Measurements from ENCODE around the gene EMCN.
"Not testable (repeated sequence)": the region's sequence is repeated elsewhere in the genome, so short reads cannot be mapped to it uniquely, and the experiment has no call there.

Gene EMCN

DNA sequence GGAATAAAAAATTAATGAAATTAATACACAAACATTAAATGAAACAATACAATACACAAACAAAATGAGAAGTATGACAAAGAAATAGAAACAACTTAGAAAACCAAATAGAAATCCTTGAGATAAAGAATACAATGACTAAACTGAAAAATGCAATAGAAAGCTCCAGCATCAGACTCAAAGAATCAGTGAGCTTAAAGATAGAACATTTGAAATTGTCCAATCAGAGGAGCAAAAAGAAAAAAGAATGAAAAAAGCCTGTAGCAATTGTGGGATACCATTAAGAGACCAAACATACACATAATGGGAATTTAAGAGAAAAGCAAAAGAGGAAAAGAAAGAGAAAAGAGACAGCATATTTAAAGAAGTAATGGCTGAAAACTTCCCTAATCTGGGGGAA, 25.7 kb downstream of the EMCN start:
- no peak for DNase-seq (ENCODE audit: low spot score)

- DNase-seq (ENCODE audit: low spot score): no peak
Measured at GRCh38 chr4:100489305-100489704, 28.5 kb downstream of the EMCN start.

- no peak for DNase-seq (ENCODE audit: low spot score)
Measured at GRCh38 chr4:100486496-100486895, 31.3 kb downstream of the EMCN start.

GRCh38 chr4:100483796-100484195, 34.0 kb downstream of the EMCN start:
- no peak for DNase-seq (ENCODE audit: low spot score)

- no peak for DNase-seq (ENCODE audit: low spot score)
Measured at GRCh38 chr4:100479971-100480370, 37.9 kb downstream of the EMCN start.

DNA sequence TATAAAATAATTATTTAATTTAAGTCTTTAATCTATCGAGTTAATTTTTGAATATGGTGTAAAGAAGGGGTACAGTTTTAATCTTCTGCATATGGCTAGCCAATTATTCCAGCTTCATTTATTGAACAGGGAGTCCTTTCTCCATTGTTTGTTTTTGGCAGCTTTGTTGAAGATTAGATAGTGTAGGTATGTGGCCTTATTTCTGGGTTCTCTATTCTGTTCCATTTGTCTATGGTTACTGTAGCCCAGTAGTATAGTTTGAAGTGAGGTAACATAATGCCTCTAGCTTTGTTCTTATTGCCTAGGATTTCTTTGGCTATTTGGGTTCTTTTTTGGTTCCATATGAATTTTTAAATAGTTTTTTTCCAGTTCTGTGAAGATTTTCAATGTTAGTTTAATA, 48.3 kb downstream of the EMCN start:
- DNase-seq (ENCODE audit: low spot score): no peak

DNA sequence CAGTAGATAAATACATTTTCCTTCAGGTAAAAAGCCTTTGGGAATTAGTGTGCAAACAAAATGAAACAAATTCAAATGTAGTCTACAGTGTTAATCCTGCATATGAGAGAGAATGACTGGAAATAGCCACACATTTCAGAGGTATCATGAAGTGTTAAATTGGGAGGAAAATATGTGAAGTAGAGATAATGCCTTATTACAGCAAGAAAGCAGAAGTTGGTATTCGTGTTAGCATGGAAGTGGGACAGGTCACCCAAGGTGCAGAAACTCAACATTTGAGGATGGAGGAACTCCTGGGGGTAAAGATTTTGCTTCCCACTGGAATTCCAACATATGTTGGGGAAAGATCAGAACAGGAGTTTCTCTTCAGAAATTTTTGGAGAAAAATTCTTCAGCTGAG, 51.3 kb downstream of the EMCN start:
- DNase-seq (ENCODE audit: low spot score): no peak

- DNase-seq (ENCODE audit: low spot score): no peak
Measured at GRCh38 chr4:100461807-100462605, 55.8 kb downstream of the EMCN start.

GRCh38 chr4:100450449-100450848, 67.4 kb downstream of the EMCN start:
- no peak for DNase-seq (ENCODE audit: low spot score)

DNA sequence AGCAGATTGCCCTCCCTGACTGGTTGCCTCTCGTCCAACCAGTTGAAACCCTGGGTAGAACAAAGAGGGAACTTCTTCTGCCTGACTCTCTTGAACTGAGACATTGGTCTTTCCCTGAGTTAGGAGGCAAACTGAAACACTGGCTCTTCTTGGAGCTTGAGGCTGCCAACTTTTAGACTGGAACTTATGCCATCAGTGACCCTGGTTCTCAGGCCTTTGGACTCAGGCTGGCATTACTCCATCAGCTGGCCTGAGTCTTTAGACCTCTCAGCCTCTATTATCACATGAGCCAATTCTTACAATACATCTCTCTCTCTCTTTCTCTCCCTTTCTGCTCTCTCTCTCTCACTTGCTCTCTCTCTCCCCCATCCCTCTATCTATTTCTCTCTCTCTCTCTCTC, 86.4 kb downstream of the EMCN start:
- DNase-seq (ENCODE audit: low spot score): no peak

GRCh38 chr4:100430451-100430850, 87.4 kb downstream of the EMCN start:
- no peak for DNase-seq (ENCODE audit: low spot score)

DNA sequence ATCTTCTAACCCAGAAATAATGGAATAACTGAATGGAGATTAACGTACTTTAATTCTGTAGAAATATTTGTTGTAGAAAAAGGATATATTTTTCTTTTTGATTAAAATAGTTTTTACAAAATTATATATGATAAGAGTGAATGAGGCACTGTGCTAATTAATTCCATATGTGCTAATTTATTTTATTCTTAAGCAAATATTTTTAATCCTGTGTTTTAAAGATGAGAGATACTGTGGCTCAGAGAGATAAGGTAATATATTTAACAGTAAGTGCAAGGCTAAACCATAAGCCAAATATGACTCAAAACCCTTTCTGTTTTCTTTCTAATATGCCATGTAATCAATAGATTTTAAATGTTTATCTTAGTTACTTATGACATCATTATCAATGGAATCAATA, 88.2 kb downstream of the EMCN start:
- no peak for DNase-seq (ENCODE audit: low spot score)

- DNase-seq (ENCODE audit: low spot score): no peak
Measured at GRCh38 chr4:100428051-100428450, 89.8 kb downstream of the EMCN start.

- no peak for DNase-seq (ENCODE audit: low spot score)
Measured at GRCh38 chr4:100424376-100424775, 93.4 kb downstream of the EMCN start.

DNA sequence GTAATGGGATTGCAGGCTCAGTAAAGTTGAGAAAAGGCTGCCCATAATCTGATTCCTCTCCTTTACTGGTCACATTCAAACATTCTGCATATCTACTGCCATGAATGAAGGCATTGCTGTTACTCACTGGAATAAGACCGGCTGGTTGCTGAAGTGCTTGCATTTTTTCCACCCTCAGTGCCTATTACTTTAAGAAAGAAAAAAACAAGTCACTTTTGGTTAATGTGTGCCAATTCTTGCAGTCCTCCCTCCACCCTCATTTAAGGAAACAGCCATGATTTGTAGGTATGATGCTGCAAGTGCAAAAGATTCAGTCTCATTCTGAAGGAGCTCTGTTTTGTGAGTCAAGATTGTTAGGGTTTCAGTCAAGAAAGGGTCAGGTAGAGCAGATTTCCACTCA, 94.9 kb downstream of the EMCN start:
- no peak for DNase-seq (ENCODE audit: low spot score)

DNA sequence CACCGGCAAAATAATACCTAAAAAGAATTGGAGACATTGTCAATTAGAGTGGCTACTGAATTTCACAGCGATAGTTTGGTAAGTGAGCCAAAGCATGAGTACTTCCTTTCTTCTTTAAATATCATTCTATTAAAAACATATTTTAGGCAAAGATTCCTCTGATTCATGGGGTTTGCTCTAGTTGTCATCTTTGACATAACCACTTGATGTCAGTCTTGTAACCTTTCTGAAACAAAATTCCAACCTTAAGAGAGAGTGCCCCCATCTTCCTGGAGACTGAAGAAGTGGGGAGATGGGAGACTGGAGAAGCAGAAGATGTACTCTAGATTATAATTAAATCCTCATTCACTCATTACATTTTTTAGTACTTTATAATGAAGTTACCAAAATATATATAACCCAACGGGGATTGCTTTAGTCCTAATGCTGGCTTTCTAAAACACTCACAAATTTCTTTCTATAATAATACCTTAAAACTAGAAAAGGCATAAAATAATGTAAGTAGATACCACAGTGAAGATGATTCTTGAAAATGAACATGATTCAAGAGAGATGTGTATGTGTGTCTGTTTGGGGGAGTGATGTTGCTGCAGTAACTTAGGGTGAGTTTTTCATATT, 96.4 kb downstream of the EMCN start:
- no peak for DNase-seq (ENCODE audit: low spot score)

GRCh38 chr4:100420571-100420970, 97.3 kb downstream of the EMCN start:
- no peak for DNase-seq (ENCODE audit: low spot score)

DNA sequence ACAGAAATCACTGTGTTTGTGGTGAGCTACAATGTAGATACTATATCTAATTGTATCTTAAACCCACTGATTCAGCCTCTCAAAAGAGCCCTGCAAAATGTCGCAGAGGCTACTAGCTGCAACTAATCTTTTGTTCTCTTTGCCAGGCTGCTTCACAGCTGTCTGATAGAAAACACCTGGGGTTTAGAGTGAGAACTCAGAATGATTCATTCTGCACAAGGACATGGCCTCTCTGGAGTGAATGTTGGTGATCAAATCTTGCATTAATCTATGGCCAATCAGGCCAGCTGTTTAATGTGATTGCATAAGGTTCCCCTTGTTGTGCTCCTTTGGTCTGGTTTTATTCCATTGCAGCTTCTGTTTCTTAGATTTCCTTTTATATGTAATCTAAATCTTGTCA, 100.3 kb downstream of the EMCN start:
- DNase-seq (ENCODE audit: low spot score): no peak

DNA sequence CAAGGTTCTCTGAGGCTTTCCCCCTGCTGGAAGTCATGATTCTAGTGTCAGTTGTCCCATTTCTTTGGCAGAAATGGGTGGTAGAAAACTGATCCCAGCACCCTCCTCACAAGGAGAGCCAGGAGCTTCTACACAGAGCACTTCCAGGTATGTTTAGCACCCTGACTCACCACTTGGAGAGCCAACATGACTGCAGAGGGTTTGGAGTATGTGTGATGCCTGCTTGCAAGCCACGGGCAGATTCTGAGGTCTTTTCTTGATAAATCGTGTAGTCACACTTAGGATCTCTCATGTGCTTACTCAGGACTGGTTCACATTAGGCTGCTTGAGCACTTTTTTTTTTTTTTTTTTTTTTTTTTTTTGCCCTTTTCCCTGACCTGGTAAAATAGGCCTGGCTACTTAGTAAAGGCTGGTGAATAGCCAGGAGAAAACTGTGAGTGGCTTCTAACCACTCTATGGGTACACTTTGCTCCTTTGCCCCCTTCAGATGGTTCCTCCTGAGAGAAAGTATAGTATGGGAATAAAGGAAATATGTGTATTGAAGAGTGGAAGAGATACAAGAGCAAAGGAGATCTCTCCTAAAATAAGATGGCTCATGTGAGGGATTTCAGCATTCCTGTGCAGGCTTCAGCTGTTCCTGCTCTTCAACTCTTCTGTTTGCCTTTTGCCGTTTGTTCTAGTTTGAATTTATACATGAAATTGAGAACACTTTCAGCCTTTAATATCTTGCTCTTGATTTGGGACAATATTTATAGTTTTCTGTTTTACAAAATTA, 103.6 kb downstream of the EMCN start:
- DNase-seq (ENCODE audit: low spot score): no peak

- DNase-seq (ENCODE audit: low spot score): peak; percentile 32
Measured at GRCh38 chr4:100391863-100392262, 126.0 kb downstream of the EMCN start.

DNA sequence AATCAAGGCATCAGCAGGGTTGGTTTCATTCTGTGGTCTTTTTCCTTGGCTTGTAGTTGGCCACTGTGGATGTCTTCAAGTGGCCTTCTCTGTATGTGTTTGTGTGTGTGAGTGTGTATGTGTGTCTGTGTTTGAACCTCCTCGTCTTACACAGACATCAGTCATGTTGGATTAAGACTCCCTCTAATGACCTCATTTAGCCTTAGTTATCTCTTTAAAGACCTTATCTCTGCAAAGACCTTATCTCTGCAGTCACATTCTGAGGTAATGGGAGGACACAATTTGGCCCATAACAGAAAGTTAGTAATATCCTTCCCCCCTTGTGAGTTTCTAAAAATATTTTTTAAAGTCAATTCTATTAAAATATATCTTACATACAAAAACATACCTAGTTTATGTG, 126.7 kb downstream of the EMCN start:
- DNase-seq (ENCODE audit: low spot score): no peak

GRCh38 chr4:100386270-100386669, 131.6 kb downstream of the EMCN start:
- no peak for DNase-seq (ENCODE audit: low spot score)

- DNase-seq (ENCODE audit: low spot score): not testable (repeated sequence)
Measured at GRCh38 chr4:100380401-100380800, 137.4 kb downstream of the EMCN start.
